ENCODE measurements around the gene LEFTY2.

DNA sequence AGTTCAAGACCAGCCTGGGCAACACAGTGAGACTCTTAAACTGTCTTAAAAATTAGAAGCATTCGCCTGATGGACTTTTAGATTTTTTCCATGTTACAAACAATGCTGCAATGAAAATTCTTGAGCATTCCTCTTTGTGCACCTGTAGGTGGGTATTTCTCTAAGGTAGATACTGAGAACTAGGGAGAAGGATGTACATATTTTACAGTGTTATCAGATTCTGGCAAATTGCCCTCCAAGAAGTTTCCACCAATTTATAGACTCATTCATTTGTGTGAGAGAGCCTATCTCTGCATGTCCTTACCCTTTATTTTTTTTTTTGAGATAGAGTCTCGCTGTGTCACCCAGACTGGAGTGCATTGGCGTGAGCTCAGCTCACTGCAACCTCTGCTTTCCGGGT, 12.3 kb upstream of the LEFTY2 start:
- TF ChIP-seq, protein P1, sequence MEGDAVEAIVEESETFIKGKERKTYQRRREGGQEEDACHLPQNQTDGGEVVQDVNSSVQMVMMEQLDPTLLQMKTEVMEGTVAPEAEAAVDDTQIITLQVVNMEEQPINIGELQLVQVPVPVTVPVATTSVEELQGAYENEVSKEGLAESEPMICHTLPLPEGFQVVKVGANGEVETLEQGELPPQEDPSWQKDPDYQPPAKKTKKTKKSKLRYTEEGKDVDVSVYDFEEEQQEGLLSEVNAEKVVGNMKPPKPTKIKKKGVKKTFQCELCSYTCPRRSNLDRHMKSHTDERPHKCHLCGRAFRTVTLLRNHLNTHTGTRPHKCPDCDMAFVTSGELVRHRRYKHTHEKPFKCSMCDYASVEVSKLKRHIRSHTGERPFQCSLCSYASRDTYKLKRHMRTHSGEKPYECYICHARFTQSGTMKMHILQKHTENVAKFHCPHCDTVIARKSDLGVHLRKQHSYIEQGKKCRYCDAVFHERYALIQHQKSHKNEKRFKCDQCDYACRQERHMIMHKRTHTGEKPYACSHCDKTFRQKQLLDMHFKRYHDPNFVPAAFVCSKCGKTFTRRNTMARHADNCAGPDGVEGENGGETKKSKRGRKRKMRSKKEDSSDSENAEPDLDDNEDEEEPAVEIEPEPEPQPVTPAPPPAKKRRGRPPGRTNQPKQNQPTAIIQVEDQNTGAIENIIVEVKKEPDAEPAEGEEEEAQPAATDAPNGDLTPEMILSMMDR (IDR thresholded peaks at IDR 0.05), result no peak
- TF ChIP-seq POLR2A (IDR thresholded peaks at IDR 0.05), result no peak
